DMS 273 treated with DMSO at 0.1 percent for 48 hours (cell line): ENCODE measurements around the gene EFCAB11.

ENCODE experiments used
- DNase-seq: peaks from one replicate; lab custom pipeline; 2025; lab: John Stamatoyannopoulos, UW

EFCAB11 gene

GRCh38 chr14:89866458-89866857, 88.1 kb downstream of the EFCAB11 start:
- no peak for DNase-seq

GRCh38 chr14:89865153-89865552, 89.4 kb downstream of the EFCAB11 start:
- DNase-seq, result no peak

GRCh38 chr14:89862856-89863255, 91.7 kb downstream of the EFCAB11 start:
- DNase-seq, result no peak

- DNase-seq, result no peak
Measured at GRCh38 chr14:89861630-89862029, 92.9 kb downstream of the EFCAB11 start.

GRCh38 chr14:89858089-89858488, 96.4 kb downstream of the EFCAB11 start:
- DNase-seq, result no peak

GRCh38 chr14:89856871-89857345, 97.6 kb downstream of the EFCAB11 start:
- DNase-seq, result no peak

- DNase-seq, result no peak
Measured at GRCh38 chr14:89855961-89856656, 98.4 kb downstream of the EFCAB11 start.

GRCh38 chr14:89853936-89854693, 100.4 kb downstream of the EFCAB11 start:
- peak; percentile 37 for DNase-seq

GRCh38 chr14:89851106-89851505, 103.4 kb downstream of the EFCAB11 start:
- no peak for DNase-seq

GRCh38 chr14:89849931-89850330, 104.6 kb downstream of the EFCAB11 start:
- no peak for DNase-seq

- no peak for DNase-seq
Measured at GRCh38 chr14:89848165-89848564, 106.4 kb downstream of the EFCAB11 start.

GRCh38 chr14:89845346-89845745, 109.2 kb downstream of the EFCAB11 start:
- DNase-seq, result no peak

- no peak for DNase-seq
Measured at GRCh38 chr14:89844508-89844907, 110.0 kb downstream of the EFCAB11 start.

- no peak for DNase-seq
Measured at GRCh38 chr14:89842837-89843236, 111.7 kb downstream of the EFCAB11 start.

- no peak for DNase-seq
Measured at GRCh38 chr14:89841851-89842250, 112.7 kb downstream of the EFCAB11 start.

GRCh38 chr14:89836830-89837469, 117.6 kb downstream of the EFCAB11 start:
- DNase-seq, result no peak

- DNase-seq, result no peak
Measured at GRCh38 chr14:89833661-89834060, 120.9 kb downstream of the EFCAB11 start.

- no peak for DNase-seq
Measured at GRCh38 chr14:89833120-89833532, 121.4 kb downstream of the EFCAB11 start.

GRCh38 chr14:89828471-89829165, 125.9 kb downstream of the EFCAB11 start:
- no peak for DNase-seq

GRCh38 chr14:89827265-89827664, 127.3 kb downstream of the EFCAB11 start:
- DNase-seq, result no peak

GRCh38 chr14:89826596-89826995, 127.9 kb downstream of the EFCAB11 start:
- no peak for DNase-seq

GRCh38 chr14:89823743-89824142, 130.8 kb downstream of the EFCAB11 start:
- no peak for DNase-seq
